ENCODE measurements around the gene C13orf46. TPM values are rescaled to one million over a fixed set of nuclear protein-coding genes. Genes with fewer than 3 reads are reported as not detected.

Gene C13orf46
- total and polyA plus RNA-seq, 10 of the 15 experiments (the other 5 are each of a cell fraction or from before 2014, with no cell fraction given): 0.01 to 0.18 (median 0.09) TPM; not detected in 6

GRCh38 chr13:114010401-114011101 is 36.7 kb upstream of the C13orf46 start:
- intact Hi-C loops (cut with micrococcal nuclease; ENCODE audit: unreplicated experiment) (no loop called here), in situ Hi-C loops (cut with MboI) (loop anchor here (5.0 kb wide), 1 partner anchor 38 kb away; the partner anchor contains the start of gene C13orf46)
- H3K27me3 ChIP-seq (replicated peaks in 1 of 2; ENCODE audit: control insufficient read depth in 2 of 2, insufficient read depth in 2 of 2, low read length in 1 of 2): no peaks in the 10 kb centered on the region
- H4K20me1 ChIP-seq (ENCODE audit: control insufficient read depth, insufficient read depth): no peaks in the 10 kb centered on the region
- H3K4me1 ChIP-seq (ENCODE audit: control insufficient read depth, insufficient read depth, low read length): no peaks in the 10 kb centered on the region
- H3K27ac ChIP-seq (ENCODE audit: control insufficient read depth, insufficient read depth): no peak overlapping the region
- no peaks in the 10 kb centered on the region for H3K79me2 ChIP-seq (ENCODE audit: control insufficient read depth, insufficient read depth, low read length)
- CTCF ChIA-PET: no interaction called here
- no peak overlapping the region for H2AFZ ChIP-seq (ENCODE audit: control insufficient read depth, low read depth, low read length)
- no peak for FAIRE-seq
- H3K4me2 ChIP-seq (ENCODE audit: control insufficient read depth, insufficient read depth): no peak overlapping the region
- no TSS peak for BruUV-seq (replicated peaks)
- no peak for ATAC-seq
- 91% methylated on average over 13 of the region's 37 CpGs for WGBS (ENCODE audit: insufficient coverage, insufficient replicate concordance, low lambda C conversion rate, missing lambda C conversion rate)
- RAD21 ChIA-PET (ENCODE audit: unreplicated experiment): no interaction called here
- no peak for DNase-seq (ENCODE audit: low read depth, low spot score)
- H3K4me3 ChIP-seq: no peak overlapping the region
- no peak overlapping the region for H3K9ac ChIP-seq (ENCODE audit: control insufficient read depth, insufficient read depth, low read length)
- POLR2A ChIA-PET: no interaction called here
- TF ChIP-seq E4F1 (IDR thresholded peaks at IDR 0.05; ENCODE audit: borderline replicate concordance, partially characterized antibody) (no peak), RELA (IDR thresholded peaks at IDR 0.05; ENCODE audit: borderline replicate concordance, partially characterized antibody) (no peak), BMI1 (IDR thresholded peaks at IDR 0.05; ENCODE audit: borderline replicate concordance) (no peak), NBN (IDR thresholded peaks at IDR 0.05) (no peak), ZBTB4 (CRISPR knock-in tag; IDR thresholded peaks at IDR 0.05) (no peak), HCFC1 (IDR thresholded peaks at IDR 0.05; ENCODE audit: low read length) (no peak), JUNB (IDR thresholded peaks at IDR 0.05) (no peak), SMC3 (IDR thresholded peaks at IDR 0.05; ENCODE audit: borderline replicate concordance, low read length) (no peak), CBX5 (IDR thresholded peaks at IDR 0.05; ENCODE audit: low read depth) (no peak)
- H3K9me3 ChIP-seq (replicated peaks; ENCODE audit: control insufficient read depth, insufficient read depth, low read length): no peaks in the 10 kb centered on the region
- peaks cover 0 to 3% of the 10 kb centered on the region in 2 experiments; a peak in 3 of 4 replicates for H3K36me3 ChIP-seq (ENCODE audit: control insufficient read depth in 2 of 2, insufficient read depth in 2 of 2, low read length in 1 of 2)
- SMC1A ChIA-PET (ENCODE audit: uncharacterized antibody, unreplicated experiment): no interaction called here
